Measurements from ENCODE around the gene SDHAF1. TPM values are rescaled to one million over a fixed set of nuclear protein-coding genes. Genes with fewer than 3 reads are reported as not detected.

The SDHAF1 gene
- total and polyA plus RNA-seq, 2 of the 8 experiments (the other 6 are each of a cell fraction or from before 2014, with no cell fraction given), result 16.0 to 21.3 TPM

- H2BK15ac ChIP-seq (ENCODE audit: low read length), result no peak overlapping the region
- POLR2A ChIA-PET (ENCODE audit: partially characterized antibody), result interaction anchor here (0.8 to 1.6 kb wide), 2 partner anchors 35 to 89 kb away, joined by 3 to 4 read pairs; no protein-coding TSS in a partner anchor
- H3K23me2 ChIP-seq (ENCODE audit: low read depth, low read length), result peaks cover 3% of the 10 kb centered on the region; the same call in 1 of the 2 replicates
- no peak overlapping the region for H2AFZ ChIP-seq (ENCODE audit: low read length)
- no peak overlapping the region for H2AK5ac ChIP-seq (ENCODE audit: low read depth, low read length)
- H3K23ac ChIP-seq (ENCODE audit: insufficient read length), result no peak overlapping the region
- no peak overlapping the region for H3K4ac ChIP-seq (replicated peaks; ENCODE audit: insufficient read length, low read depth, low read length)
- no peak for DNase-seq (ENCODE audit: low read depth in 1 of 2, low spot score in 2 of 2)
- H4K20me1 ChIP-seq (replicated peaks in 1 of 2; ENCODE audit: control insufficient read depth in 1 of 2, insufficient read depth in 2 of 2, low read length in 2 of 2), result peaks cover 0 to 9% of the 10 kb centered on the region in 2 experiments
- no peak overlapping the region for H2BK20ac ChIP-seq (ENCODE audit: low read length)
- H3K27me3 ChIP-seq (replicated peaks in 1 of 4; ENCODE audit: control insufficient read depth in 3 of 4, extremely low read depth in 1 of 4, insufficient read depth in 3 of 4, low read length in 3 of 4), result peaks cover 13 to 31% (median 29%) of the 10 kb centered on the region in 4 experiments
- H3K79me1 ChIP-seq (ENCODE audit: low read depth, low read length), result no peaks in the 10 kb centered on the region
- H3K9ac ChIP-seq (replicated peaks in 1 of 4; ENCODE audit: extremely low read depth in 1 of 4, low read depth in 3 of 4, low read length in 3 of 4), result no peak overlapping the region
- H3K9me3 ChIP-seq (ENCODE audit: insufficient read depth in 2 of 2, low read depth in 1 of 2, low read length in 1 of 2), result no peaks in the 10 kb centered on the region
- H4K8ac ChIP-seq (ENCODE audit: extremely low read depth, insufficient read depth, low read length), result no peak overlapping the region
- H3K27ac ChIP-seq (ENCODE audit: low read depth, low read length), result no peak overlapping the region
- CTCF ChIA-PET (ENCODE audit: partially characterized antibody), result interaction anchor here (0.6 to 4.1 kb wide), 16 partner anchors 9 to 92 kb away, joined by 3 to 11 read pairs (median 3); partner anchors contain the start of gene SDHAF1
- H3K4me1 ChIP-seq (replicated peaks in 1 of 4; ENCODE audit: control insufficient read depth in 3 of 4, insufficient read depth in 4 of 4, low read length in 3 of 4), result peaks cover 0 to 7% (median 3%) of the 10 kb centered on the region in 4 experiments; a peak in 4 of 7 replicates
- no peak overlapping the region for H2BK5ac ChIP-seq (ENCODE audit: low read depth, low read length)
- H3K36me3 ChIP-seq (ENCODE audit: control insufficient read depth in 2 of 4, insufficient read depth in 4 of 4, low read length in 3 of 4), result no peaks in the 10 kb centered on the region
- no peak overlapping the region for H2BK12ac ChIP-seq (ENCODE audit: low read depth, low read length)
- H3K4me3 ChIP-seq (ENCODE audit: extremely low read depth in 1 of 4, insufficient read depth in 2 of 4, low read depth in 3 of 4, low read length in 4 of 4), result peak overlapping the region; percentile 4 to 51 (median 38); a peak in 5 of 8 replicates
- H4K5ac ChIP-seq (ENCODE audit: insufficient read length, low read depth, low read length), result no peak overlapping the region
- no peak overlapping the region for H3K14ac ChIP-seq (ENCODE audit: insufficient read length)
- H3K18ac ChIP-seq (ENCODE audit: extremely low read depth, low read length), result no peak overlapping the region
- H4K91ac ChIP-seq (replicated peaks; ENCODE audit: insufficient read length, low read length), result no peak overlapping the region
- no peak for FAIRE-seq
- H2BK120ac ChIP-seq (replicated peaks; ENCODE audit: low read depth, low read length), result no peak overlapping the region
- H3K4me2 ChIP-seq (ENCODE audit: insufficient read depth in 1 of 2, low read depth in 2 of 2, low read length in 2 of 2), result peak overlapping the region; percentile 55 to 75
- 55% methylated on average over 15 of the region's 15 CpGs; no CpG with 5 or more reads in 1 of the 2 experiments for WGBS, 2 experiments (ENCODE audit: extremely low coverage in 1 of 2, insufficient coverage in 1 of 2, insufficient read length in 1 of 2, insufficient replicate concordance in 2 of 2, low coverage in 1 of 2, low lambda C conversion rate in 2 of 2, missing lambda C conversion rate in 1 of 2)
- no peaks in the 10 kb centered on the region for H3K79me2 ChIP-seq (ENCODE audit: control insufficient read depth in 1 of 2, insufficient read depth in 2 of 2, low read length in 2 of 2)
- H3K56ac ChIP-seq (replicated peaks; ENCODE audit: insufficient read length, low read depth, low read length), result no peak overlapping the region
- TF ChIP-seq BRCA1 (IDR thresholded peaks at IDR 0.05; ENCODE audit: low read depth, low read length), result no peak
- TF ChIP-seq, protein P1, sequence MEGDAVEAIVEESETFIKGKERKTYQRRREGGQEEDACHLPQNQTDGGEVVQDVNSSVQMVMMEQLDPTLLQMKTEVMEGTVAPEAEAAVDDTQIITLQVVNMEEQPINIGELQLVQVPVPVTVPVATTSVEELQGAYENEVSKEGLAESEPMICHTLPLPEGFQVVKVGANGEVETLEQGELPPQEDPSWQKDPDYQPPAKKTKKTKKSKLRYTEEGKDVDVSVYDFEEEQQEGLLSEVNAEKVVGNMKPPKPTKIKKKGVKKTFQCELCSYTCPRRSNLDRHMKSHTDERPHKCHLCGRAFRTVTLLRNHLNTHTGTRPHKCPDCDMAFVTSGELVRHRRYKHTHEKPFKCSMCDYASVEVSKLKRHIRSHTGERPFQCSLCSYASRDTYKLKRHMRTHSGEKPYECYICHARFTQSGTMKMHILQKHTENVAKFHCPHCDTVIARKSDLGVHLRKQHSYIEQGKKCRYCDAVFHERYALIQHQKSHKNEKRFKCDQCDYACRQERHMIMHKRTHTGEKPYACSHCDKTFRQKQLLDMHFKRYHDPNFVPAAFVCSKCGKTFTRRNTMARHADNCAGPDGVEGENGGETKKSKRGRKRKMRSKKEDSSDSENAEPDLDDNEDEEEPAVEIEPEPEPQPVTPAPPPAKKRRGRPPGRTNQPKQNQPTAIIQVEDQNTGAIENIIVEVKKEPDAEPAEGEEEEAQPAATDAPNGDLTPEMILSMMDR (IDR thresholded peaks at IDR 0.05; ENCODE audit: control extremely low read depth in 1 of 3, insufficient read depth in 1 of 3, low read depth in 1 of 3, low read length in 3 of 3), result no peak
- TF ChIP-seq SUZ12 (IDR thresholded peaks at IDR 0.05; ENCODE audit: low read length), result no peak
- TF ChIP-seq RFX5 (IDR thresholded peaks at IDR 0.05; ENCODE audit: borderline replicate concordance, low read depth, low read length), result no peak
- TF ChIP-seq RNF2 (IDR thresholded peaks at IDR 0.05; ENCODE audit: borderline replicate concordance, low read depth, low read length, missing control alignments, poor library complexity, severe bottlenecking), result no peak
- no peak for TF ChIP-seq GTF2F1 (IDR thresholded peaks at IDR 0.05; ENCODE audit: borderline replicate concordance, low read depth, low read length)
- no peak for TF ChIP-seq CBX5 (IDR thresholded peaks at IDR 0.05; ENCODE audit: low read depth, low read length)
- TF ChIP-seq ATF3 (IDR thresholded peaks at IDR 0.05; ENCODE audit: insufficient read depth, low read depth, low read length), result no peak
- TF ChIP-seq POLR2AphosphoS5 (IDR thresholded peaks at IDR 0.05; ENCODE audit: low read depth, low read length), result no peak
- no peak for TF ChIP-seq SP2 (IDR thresholded peaks at IDR 0.05; ENCODE audit: low read length)
Measured at GRCh38 chr19:35958660-35959039, 36.3 kb upstream of the SDHAF1 start.

All from H1 (cell line).